Nucleus accumbens (tissue), 56 donors: ENCODE data around the gene OSBPL8.
"Not testable (repeated sequence)": the region's sequence is repeated elsewhere in the genome, so short reads cannot be mapped to it uniquely, and the experiment has no call there.

Source experiments
- DNase-seq, 56 donors: peaks; one replicate each; lab custom pipeline; 2025; lab: John Stamatoyannopoulos, UW

Gene OSBPL8

GRCh38 chr12:76530516-76530915 lies 29.1 kb downstream of the OSBPL8 start:
- no peak for DNase-seq

- no peak for DNase-seq
These were observed 30.2 kb downstream of the OSBPL8 start for GRCh38 chr12:76529226-76529918.

- no peak for DNase-seq
These were observed 36.2 kb downstream of the OSBPL8 start for GRCh38 chr12:76523408-76523807.

- no peak for DNase-seq
These were observed 39.2 kb downstream of the OSBPL8 start for GRCh38 chr12:76520348-76520747.

DNA sequence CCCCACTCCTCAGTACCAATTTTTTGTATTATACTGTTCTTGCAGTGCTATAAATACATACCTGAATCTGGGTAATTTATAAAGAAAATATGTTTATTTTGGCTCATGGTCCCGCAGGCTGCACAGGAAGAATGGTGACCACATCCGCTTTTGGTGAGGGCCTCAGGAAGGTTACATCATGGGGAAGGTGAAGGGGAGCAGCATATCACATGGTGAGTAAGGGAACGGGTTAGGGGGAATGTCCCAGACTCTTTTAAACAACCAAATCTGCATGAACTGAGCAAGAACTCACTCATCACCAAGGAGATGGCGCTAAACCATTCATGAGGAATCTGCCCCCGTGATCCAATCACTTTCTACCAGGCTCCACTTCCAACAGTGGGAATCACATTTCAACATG lies 40.0 kb downstream of the OSBPL8 start:
- DNase-seq: no peak

GRCh38 chr12:76518699-76519098 lies 40.9 kb downstream of the OSBPL8 start:
- no peak for DNase-seq

DNA sequence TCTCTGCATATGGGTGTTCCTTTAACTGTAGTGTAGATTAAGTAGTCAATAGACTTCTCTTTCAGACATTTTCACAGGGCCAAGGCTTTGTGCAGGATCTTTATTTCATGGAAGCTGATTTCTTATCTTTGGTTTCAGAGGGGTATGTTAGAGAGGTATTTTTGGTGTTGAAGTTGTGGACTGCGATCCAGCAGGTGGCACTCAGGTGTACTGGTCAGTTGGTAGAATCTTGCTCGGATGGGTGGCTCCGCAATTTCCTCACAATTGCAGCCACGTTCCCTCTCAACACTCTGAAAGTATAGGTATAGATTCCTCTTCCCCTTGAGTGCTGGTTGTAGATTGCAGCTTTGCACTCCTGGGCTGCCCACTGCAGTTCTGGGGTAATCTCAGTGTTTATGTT lies 44.3 kb downstream of the OSBPL8 start:
- DNase-seq: no peak

DNA sequence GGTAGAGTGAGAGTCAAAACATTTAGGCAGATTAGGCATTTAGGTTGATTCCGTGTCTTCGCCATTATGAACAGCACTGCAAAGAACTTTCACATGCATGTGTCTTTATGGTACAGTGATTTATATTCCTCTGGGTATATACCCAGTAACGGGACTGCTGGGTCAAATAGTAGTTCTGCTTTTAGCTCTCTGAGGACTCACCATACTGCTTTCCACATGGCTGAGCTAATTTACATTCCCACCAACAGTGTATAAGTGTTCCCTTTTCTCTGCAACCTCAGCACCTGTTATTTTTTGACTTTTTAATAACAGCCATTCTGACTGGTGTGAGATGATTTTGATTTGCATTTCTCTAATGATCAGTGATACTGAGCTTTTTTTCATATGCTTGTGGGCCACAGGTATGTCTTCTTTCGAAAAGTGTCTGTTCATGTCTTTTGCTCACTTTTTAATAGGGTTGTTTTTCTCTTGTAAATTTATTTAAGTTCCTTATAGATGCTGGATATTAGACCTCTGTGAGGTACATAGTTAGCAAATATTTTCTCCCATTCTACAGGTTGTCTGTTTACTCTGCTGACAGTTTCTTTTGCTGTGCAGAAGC lies 48.4 kb downstream of the OSBPL8 start:
- DNase-seq: not testable (repeated sequence)

DNA sequence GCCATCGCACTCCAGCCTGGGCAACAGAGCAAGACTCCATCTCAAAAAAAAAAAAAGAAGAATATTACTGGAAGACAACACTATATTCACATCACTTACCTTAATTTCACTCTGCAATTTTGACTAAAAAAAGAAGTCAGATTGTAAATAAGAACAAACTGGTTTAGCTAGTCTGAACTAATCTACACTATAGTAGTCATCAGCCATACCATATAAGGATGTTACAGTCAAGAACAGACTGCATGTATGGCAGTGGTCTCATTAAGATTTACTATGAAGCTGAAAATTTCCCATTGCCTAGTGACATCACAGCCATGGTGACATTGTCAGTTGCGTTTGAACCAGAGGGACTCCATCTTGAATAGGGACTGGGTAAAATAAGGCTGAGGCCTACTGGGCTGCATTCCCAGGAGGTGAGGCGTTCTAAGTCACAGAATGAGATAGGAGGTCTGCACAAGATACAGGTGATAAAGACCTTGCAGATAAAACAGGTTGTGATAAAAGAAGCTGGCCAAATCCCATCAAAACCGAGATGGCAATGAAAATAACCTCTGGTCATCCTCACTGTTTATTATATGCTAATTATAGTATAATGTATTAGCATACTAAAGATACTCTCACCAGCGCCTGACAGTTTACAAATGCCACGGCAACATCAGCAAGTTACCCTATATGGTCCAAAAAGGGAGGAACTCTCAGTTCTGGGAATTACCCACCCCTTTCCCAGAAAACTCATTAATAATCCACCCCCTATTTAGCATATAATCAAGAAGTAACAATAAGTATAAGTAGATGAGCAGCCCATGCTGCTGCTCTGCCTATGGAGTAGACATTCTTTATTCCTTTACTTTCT lies 51.2 kb downstream of the OSBPL8 start:
- DNase-seq: no peak

GRCh38 chr12:76506149-76506548 lies 53.4 kb downstream of the OSBPL8 start:
- no peak for DNase-seq

DNA sequence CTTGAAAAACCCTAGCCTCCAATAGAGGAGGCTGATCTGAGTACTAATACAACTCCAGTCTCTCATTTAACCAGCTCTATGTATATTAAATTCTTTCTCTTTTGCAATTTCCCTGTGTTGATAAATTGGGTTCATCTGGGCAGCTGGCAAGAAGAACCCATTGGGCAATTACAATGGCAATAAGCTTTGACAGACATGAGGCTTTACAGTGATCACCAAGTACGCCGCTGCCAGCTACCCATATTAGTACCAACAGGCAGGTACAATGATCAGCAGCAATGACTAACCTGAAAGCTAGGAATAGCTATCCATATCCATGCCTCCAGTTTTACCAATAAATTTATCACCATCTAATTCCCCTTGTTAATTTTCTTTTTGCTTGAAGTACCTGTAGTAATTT lies 54.5 kb downstream of the OSBPL8 start:
- DNase-seq: no peak

GRCh38 chr12:76504606-76505005 lies 55.0 kb downstream of the OSBPL8 start:
- DNase-seq: no peak

DNA sequence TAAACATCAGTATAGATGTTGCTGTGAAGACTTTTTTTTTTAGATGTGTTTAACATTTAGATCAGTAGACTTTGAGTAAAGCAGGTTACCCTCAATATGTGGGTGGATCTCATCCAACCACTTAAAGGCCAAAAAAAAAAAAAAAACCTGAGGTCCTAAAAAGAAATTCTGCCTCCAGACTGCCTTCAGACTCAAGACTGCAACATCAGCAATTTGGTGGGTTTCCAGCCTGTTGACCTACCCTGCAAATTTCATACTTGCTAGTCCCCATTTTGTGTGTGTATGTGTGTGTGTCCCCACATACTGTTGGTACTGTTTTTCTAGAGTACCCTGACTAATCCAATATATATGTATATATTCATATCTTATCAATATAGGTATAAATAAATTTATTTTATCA lies 55.6 kb downstream of the OSBPL8 start:
- no peak for DNase-seq

DNA sequence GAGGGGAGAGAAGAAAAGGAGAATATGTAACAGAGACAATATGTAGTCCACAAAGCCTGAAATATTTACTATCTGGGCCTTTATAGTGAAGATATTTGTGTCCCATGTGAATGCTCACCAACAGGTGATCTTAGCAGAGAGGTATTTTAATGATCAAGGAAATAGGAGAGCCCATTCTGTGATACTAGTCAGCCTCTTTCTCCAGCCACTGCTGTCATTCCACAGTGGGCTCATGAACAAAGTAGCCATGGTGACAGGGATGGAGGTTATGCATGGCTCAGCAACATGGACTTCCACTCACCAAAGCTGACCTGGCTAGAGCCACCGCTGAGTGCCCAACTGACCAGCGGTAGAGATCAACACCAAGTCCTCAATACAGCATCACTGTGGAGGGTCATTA lies 58.2 kb downstream of the OSBPL8 start:
- no peak for DNase-seq

- DNase-seq: not testable (repeated sequence)
These were observed 60.4 kb downstream of the OSBPL8 start for GRCh38 chr12:76499136-76499535.

GRCh38 chr12:76495556-76495955 lies 64.0 kb downstream of the OSBPL8 start:
- no peak for DNase-seq

DNA sequence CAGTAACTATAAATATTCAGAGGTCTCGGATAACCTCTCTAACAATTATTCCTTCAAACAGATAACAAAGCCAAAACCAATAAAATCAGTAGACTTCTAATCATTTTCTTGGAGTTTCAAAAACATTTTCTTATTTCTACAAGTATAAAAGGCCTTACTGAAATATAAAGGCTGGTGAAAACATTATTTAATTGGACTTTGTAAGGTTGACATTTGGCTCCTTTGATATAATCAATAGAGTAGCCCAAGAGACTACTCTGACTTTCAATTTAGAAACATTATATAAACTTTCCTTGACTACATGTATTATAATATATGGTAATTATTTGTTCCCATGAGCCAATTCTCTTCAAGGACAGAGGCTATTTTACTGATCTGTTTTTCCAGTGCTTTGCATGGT lies 68.3 kb downstream of the OSBPL8 start:
- no peak for DNase-seq

- DNase-seq: no peak
These were observed 68.8 kb downstream of the OSBPL8 start for GRCh38 chr12:76490763-76491162.

GRCh38 chr12:76489737-76490136 lies 69.8 kb downstream of the OSBPL8 start:
- no peak for DNase-seq

DNA sequence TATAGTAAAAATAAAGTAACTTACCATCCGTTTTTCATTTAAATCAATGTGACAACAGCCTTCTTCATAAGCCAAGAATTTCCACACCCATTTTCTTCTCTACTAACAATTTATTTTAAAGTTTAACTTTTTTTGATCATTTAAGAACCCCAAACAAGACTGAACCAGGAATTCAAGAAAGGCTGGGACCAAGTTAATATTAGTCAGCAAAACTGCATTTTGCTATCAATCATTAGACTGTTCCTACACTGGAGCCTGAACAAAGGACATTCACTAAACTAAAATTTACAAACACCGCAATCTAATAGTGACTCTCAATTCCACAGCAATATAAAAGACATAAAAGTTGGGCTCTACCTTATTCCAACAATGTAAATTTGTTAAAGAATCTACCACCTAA lies 73.6 kb downstream of the OSBPL8 start:
- DNase-seq: no peak

GRCh38 chr12:76480796-76481195 lies 78.8 kb downstream of the OSBPL8 start:
- DNase-seq: no peak

GRCh38 chr12:76478045-76478444 lies 81.5 kb downstream of the OSBPL8 start:
- no peak for DNase-seq
